Endothelial cell of umbilical vein (primary cell): ENCODE results near the gene VPREB3. TPM values are rescaled to one million over a fixed set of nuclear protein-coding genes. Genes with fewer than 3 reads are reported as not detected.

ENCODE experiments used
- BruUV-seq: library from RNA; stranded (reverse); fragments of 400-500 nt; replicated peaks from 2 replicates; lab custom pipeline; 2021; lab: Mats Ljungman, UMichigan
- CTCF ChIA-PET: fragments of 300-600, 350-600 bp; sonication (Branson Sonifier 250); formaldehyde crosslinking; loops from one replicate; lab custom pipeline; 2021; ENCODE audit warnings: antibody characterized with exemption, inconsistent platforms; lab: Charles Lee
- POLR2A ChIA-PET: fragments of 300-600, 350-600 bp; sonication (Branson Sonifier 250); formaldehyde crosslinking; loops from one replicate; lab custom pipeline; 2021; ENCODE audit warnings: antibody characterized with exemption, inconsistent platforms; lab: Charles Lee
- DNase-seq: peaks from one replicate; pipeline ENCODE4 v3.0.0-alpha.2; 2011; ENCODE audit warnings: low read depth, low spot score
- FAIRE-seq: peaks from 2 replicates; lab custom pipeline; 2011; peaks lifted over from hg19 to GRCh38; lab: Jason Lieb, UNC
- H2AFZ ChIP-seq: 2 replicates; pipeline ENCODE4 v1.6.0; 2012; ENCODE audit warnings: low read depth, low read length, control low read depth, inconsistent platforms
- H3K27ac ChIP-seq: 2 replicates; pipeline ENCODE4 v1.5.1; 2011; ENCODE audit warnings: low read depth, mild to moderate bottlenecking, control low read depth, low read length, moderate library complexity; ENCODE audit not compliant: insufficient read depth
- H3K27me3 ChIP-seq, 2 experiments: 2 replicates each; pipeline versions ENCODE4 v1.6.0 to v1.6.1; 2011; ENCODE audit warnings: low read length in 2 of 2, mixed read lengths in 1 of 2; ENCODE audit not compliant: control insufficient read depth in 2 of 2, insufficient read depth in 2 of 2
- H3K36me3 ChIP-seq, 2 experiments: 2 replicates in 1 of 2; 3 replicates in 1 of 2; pipeline ENCODE4 v1.5.1; 2011; ENCODE audit warnings: low read length in 2 of 2, mild to moderate bottlenecking in 1 of 2, moderate library complexity in 1 of 2; ENCODE audit not compliant: control insufficient read depth in 2 of 2, insufficient read depth in 2 of 2; ENCODE audit errors: extremely low read depth in 1 of 2
- H3K4me1 ChIP-seq: 3 replicates; pipeline ENCODE4 v1.5.1; 2011; ENCODE audit warnings: mild to moderate bottlenecking, low read length; ENCODE audit not compliant: control insufficient read depth, insufficient read depth; ENCODE audit errors: extremely low read depth
- H3K4me2 ChIP-seq: 2 replicates; pipeline ENCODE4 v1.6.1; 2011; ENCODE audit warnings: low read length, control low read depth, mixed read lengths; ENCODE audit not compliant: insufficient read depth
- H3K4me3 ChIP-seq, 3 experiments: fragments of 200-600 bp in 1 of 3; sonication (generic), shearing (Covaris generic) in 1 of 3; replicated peaks in 1 of 3; 2 replicates each; pipeline ENCODE4 v1.5.1; 2011 to 2016; ENCODE audit warnings: control low read depth in 3 of 3, low read length in 3 of 3, mild to moderate bottlenecking in 2 of 3, inconsistent platforms in 1 of 3, low read depth in 1 of 3, moderate library complexity in 1 of 3; ENCODE audit not compliant: insufficient read depth in 1 of 3
- H3K79me2 ChIP-seq: 2 replicates; pipeline ENCODE4 v1.6.0; 2012; ENCODE audit warnings: low read length, inconsistent platforms; ENCODE audit not compliant: control insufficient read depth, insufficient read depth
- H3K9ac ChIP-seq: replicated peaks from 2 replicates; pipeline ENCODE3; 2011; ENCODE audit warnings: low read length, control low read depth; ENCODE audit not compliant: insufficient read depth; ENCODE audit errors: extremely low read depth
- H3K9me1 ChIP-seq: replicated peaks from 3 replicates; pipeline ENCODE4 v1.6.0; 2011; ENCODE audit warnings: mild to moderate bottlenecking, low read length; ENCODE audit not compliant: control insufficient read depth, insufficient read depth; ENCODE audit errors: extremely low read depth
- H3K9me3 ChIP-seq: replicated peaks from 2 replicates; pipeline ENCODE4 v1.5.1; 2012; ENCODE audit warnings: low read length, inconsistent platforms; ENCODE audit not compliant: control insufficient read depth, insufficient read depth
- H4K20me1 ChIP-seq: replicated peaks from 2 replicates; pipeline ENCODE3; 2011; ENCODE audit warnings: mild to moderate bottlenecking, low read length; ENCODE audit not compliant: control insufficient read depth, insufficient read depth; ENCODE audit errors: extremely low read depth
- EZH2 ChIP-seq: IDR thresholded peaks from 2 replicates; pipeline ENCODE4 v1.6.1; 2012; ENCODE audit warnings: borderline replicate concordance, low read depth, mild to moderate bottlenecking, moderate library complexity, low read length, inconsistent platforms; ENCODE audit not compliant: severe bottlenecking
- FOS ChIP-seq: IDR thresholded peaks from 2 replicates; pipeline ENCODE4 v1.6.1; 2011; ENCODE audit warnings: mild to moderate bottlenecking, low read length, moderate library complexity, borderline replicate concordance; ENCODE audit not compliant: insufficient read depth
- GATA2 ChIP-seq: IDR thresholded peaks from 2 replicates; pipeline ENCODE4 v1.7.0; 2011; ENCODE audit warnings: low read depth, mild to moderate bottlenecking, moderate library complexity, mixed read lengths, low read length; ENCODE audit not compliant: insufficient read length, insufficient read depth
- JUN ChIP-seq: IDR thresholded peaks from 2 replicates; pipeline ENCODE4 v1.6.1; 2011; ENCODE audit warnings: borderline replicate concordance, low read depth; ENCODE audit not compliant: insufficient read length, insufficient read depth
- MYC ChIP-seq: IDR thresholded peaks from one replicate; pipeline ENCODE4 v1.6.1; 2011; ENCODE audit warnings: mild to moderate bottlenecking, low read depth, low read length
- POLR2A ChIP-seq: IDR thresholded peaks from 2 replicates; pipeline ENCODE4 v1.6.1; 2012; ENCODE audit warnings: low read depth, mild to moderate bottlenecking, control low read depth, low read length
- POLR2AphosphoS5 ChIP-seq: IDR thresholded peaks from 2 replicates; pipeline ENCODE4 v1.6.1; 2012; ENCODE audit warnings: low read depth, mild to moderate bottlenecking, control low read depth, low read length, moderate library complexity; ENCODE audit not compliant: insufficient read depth
- dilution Hi-C: fragments of 300-500 bp; cut with MboI; formaldehyde crosslinking; loops from one replicate; pipeline ENCODE4 v1.15.0; 2019; ENCODE audit warnings: low sequenced_read_pairs; ENCODE audit not compliant: extremely low pct_ligation_motif_present
- intact Hi-C: fragments of 100-400 bp; cut with micrococcal nuclease; formaldehyde crosslinking; loops from one replicate; pipeline ENCODE4 v1.10.0; 2022
- polyA plus RNA-seq, 4 experiments: library from polyadenylated mRNA; depleted of rRNA in 3 of 4; stranded (reverse) in 3 of 4; unstranded in 1 of 4; fragments of >200 nt; gene quantifications; 2 replicates each; pipeline versions ENCODE4 v1.2.1 to v1.2.3, GENCODE V29; 2011 to 2012; ENCODE audit warnings: missing spikeins in 1 of 4
- total RNA-seq: library from RNA; stranded (reverse); gene quantifications from 2 replicates; pipeline ENCODE4 v1.2.3, GENCODE V29; 2021
- TF ChIP-seq, protein P1 (sequence below), 2 donors: IDR thresholded peaks; 1 replicate in 1 of 2; 2 replicates in 1 of 2; pipeline ENCODE4 v1.5.1; 2011; ENCODE audit warnings: low read length in 2 of 2, mild to moderate bottlenecking in 2 of 2, moderate library complexity in 2 of 2, control low read depth in 1 of 2, inconsistent platforms in 1 of 2, low read depth in 1 of 2; ENCODE audit not compliant: insufficient read depth in 1 of 2; ENCODE audit errors: extremely low read depth in 1 of 2
- TF ChIP-seq, protein P2 (sequence below): IDR thresholded peaks from 2 replicates; pipeline ENCODE4 v1.6.1; 2011; ENCODE audit not compliant: insufficient read depth, insufficient read length

VPREB3 gene
- total and polyA plus RNA-seq, 2 donors (not counting 3 experiments of a cell fraction or from before 2014, with no cell fraction given): not detected

- Histone ChIP-seq H3K9me1 (no peaks in the 10 kb centered on the region), H3K9ac (no peak overlapping the region), H3K36me3 (peaks cover 18 to 43% of the 10 kb centered on the region in 2 experiments), H3K9me3 (no peaks in the 10 kb centered on the region), H3K79me2 (no peaks in the 10 kb centered on the region), H3K4me2 (no peak overlapping the region), H3K4me3 (no peak overlapping the region), H3K27me3 (no peaks in the 10 kb centered on the region), H3K27ac (no peak overlapping the region), H2AFZ (no peak overlapping the region), H3K4me1 (no peaks in the 10 kb centered on the region), H4K20me1 (no peaks in the 10 kb centered on the region)
- ChIA-PET CTCF (no interaction called here), POLR2A (no interaction called here)
- BruUV-seq: no TSS peak
- no peak for TF ChIP-seq GATA2
- no peak for TF ChIP-seq EZH2
- TF ChIP-seq, protein P1, sequence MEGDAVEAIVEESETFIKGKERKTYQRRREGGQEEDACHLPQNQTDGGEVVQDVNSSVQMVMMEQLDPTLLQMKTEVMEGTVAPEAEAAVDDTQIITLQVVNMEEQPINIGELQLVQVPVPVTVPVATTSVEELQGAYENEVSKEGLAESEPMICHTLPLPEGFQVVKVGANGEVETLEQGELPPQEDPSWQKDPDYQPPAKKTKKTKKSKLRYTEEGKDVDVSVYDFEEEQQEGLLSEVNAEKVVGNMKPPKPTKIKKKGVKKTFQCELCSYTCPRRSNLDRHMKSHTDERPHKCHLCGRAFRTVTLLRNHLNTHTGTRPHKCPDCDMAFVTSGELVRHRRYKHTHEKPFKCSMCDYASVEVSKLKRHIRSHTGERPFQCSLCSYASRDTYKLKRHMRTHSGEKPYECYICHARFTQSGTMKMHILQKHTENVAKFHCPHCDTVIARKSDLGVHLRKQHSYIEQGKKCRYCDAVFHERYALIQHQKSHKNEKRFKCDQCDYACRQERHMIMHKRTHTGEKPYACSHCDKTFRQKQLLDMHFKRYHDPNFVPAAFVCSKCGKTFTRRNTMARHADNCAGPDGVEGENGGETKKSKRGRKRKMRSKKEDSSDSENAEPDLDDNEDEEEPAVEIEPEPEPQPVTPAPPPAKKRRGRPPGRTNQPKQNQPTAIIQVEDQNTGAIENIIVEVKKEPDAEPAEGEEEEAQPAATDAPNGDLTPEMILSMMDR (IDR thresholded peaks at IDR 0.05; ENCODE audit: extremely low read depth in 1 of 2, insufficient read depth in 1 of 2, low read depth in 1 of 2, low read length in 2 of 2): no peak
- no peak for TF ChIP-seq FOS
- no peak for TF ChIP-seq MYC
- no peak for TF ChIP-seq JUN
- TF ChIP-seq POLR2AphosphoS5: no peak
- TF ChIP-seq, protein P2, sequence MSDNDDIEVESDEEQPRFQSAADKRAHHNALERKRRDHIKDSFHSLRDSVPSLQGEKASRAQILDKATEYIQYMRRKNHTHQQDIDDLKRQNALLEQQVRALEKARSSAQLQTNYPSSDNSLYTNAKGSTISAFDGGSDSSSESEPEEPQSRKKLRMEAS: no peak
- TF ChIP-seq POLR2A: no peak
- FAIRE-seq: no peak
- no peak for DNase-seq
- intact Hi-C loops (no loop called here), dilution Hi-C loops (no loop called here)
Observed at GRCh38 chr22:23801238-23801821, 47.1 kb upstream of the VPREB3 start.
